ENCODE measurements around the gene VPS4A. TPM values are rescaled to one million over a fixed set of nuclear protein-coding genes. Genes with fewer than 3 reads are reported as not detected.

Gene VPS4A
- 24.5 TPM for total RNA-seq
- long read RNA-seq, full-length matches to known transcripts: 103 of 163 reads
- long read RNA-seq, partial matches to known transcripts: 14 of 163 reads
- long read RNA-seq, other reads (novel, unspliced or antisense): 46 of 163 reads

DNA sequence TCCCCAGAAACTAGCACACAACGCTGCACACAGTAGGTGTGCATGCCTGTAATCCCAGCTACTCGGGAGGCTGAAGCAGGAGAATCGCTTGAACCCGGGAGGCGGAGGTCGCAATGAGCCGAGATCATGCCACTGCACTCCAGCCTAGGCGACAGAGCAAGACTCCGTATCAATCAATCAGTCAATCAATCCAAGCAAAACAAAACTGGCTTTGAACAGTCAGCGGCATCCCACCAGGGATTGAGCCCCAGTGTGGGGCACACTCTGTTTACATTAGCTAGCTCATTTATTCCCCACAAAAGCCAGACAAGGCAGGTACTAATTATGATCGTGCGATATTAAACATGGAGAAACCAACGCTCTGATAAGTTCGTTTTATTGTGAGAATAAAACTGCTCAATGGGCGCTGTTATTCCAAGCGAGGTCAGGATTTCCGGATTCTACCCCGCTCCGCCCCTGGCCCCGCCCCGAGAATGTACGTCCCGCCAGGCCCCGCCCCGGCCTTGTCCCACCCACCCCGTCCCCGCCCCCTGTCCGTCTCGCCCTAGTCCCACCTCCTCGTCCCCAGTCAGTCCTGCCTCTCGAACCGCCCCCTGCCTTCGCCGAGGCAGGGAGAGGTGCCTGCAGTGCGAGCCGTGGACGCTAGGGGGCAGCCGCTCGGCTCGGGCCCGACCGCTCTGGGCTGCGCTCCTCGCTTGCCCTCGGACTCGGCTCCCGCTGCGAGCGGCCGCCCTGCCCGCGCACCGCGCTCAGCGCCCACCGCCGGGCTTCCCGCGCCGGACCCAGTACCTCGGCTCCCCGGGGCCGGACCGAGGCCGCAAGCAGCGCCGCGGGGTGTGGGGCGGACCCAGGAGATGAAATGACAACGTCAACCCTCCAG lies at the start of gene VPS4A:
VPS4A (plus strand) TSS at position 698 of the 880 bp plus-strand sequence; CDS start at position 860, 162 bp downstream.
- ATAC-seq (peak; percentile 98 to 100), DNase-seq (peak; percentile 97)
- intact Hi-C loops (cut with DNase I): no loop called here
- Histone ChIP-seq H3K4me1 (peaks cover 23% of the 10 kb centered on the region), H3K4me3 (peak within 1 kb of the TSS; percentile 87), H3K27ac (peak within 1 kb of the TSS; percentile 93), H3K27me3 (ENCODE audit: low read depth) (no peaks in the 10 kb centered on the region), H3K36me3 (peaks cover 20% of the 10 kb centered on the region), H3K9me3 (no peaks in the 10 kb centered on the region)
- TF ChIP-seq, protein P1, sequence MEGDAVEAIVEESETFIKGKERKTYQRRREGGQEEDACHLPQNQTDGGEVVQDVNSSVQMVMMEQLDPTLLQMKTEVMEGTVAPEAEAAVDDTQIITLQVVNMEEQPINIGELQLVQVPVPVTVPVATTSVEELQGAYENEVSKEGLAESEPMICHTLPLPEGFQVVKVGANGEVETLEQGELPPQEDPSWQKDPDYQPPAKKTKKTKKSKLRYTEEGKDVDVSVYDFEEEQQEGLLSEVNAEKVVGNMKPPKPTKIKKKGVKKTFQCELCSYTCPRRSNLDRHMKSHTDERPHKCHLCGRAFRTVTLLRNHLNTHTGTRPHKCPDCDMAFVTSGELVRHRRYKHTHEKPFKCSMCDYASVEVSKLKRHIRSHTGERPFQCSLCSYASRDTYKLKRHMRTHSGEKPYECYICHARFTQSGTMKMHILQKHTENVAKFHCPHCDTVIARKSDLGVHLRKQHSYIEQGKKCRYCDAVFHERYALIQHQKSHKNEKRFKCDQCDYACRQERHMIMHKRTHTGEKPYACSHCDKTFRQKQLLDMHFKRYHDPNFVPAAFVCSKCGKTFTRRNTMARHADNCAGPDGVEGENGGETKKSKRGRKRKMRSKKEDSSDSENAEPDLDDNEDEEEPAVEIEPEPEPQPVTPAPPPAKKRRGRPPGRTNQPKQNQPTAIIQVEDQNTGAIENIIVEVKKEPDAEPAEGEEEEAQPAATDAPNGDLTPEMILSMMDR (IDR thresholded peaks at IDR 0.05): peak; percentile 89

DNA sequence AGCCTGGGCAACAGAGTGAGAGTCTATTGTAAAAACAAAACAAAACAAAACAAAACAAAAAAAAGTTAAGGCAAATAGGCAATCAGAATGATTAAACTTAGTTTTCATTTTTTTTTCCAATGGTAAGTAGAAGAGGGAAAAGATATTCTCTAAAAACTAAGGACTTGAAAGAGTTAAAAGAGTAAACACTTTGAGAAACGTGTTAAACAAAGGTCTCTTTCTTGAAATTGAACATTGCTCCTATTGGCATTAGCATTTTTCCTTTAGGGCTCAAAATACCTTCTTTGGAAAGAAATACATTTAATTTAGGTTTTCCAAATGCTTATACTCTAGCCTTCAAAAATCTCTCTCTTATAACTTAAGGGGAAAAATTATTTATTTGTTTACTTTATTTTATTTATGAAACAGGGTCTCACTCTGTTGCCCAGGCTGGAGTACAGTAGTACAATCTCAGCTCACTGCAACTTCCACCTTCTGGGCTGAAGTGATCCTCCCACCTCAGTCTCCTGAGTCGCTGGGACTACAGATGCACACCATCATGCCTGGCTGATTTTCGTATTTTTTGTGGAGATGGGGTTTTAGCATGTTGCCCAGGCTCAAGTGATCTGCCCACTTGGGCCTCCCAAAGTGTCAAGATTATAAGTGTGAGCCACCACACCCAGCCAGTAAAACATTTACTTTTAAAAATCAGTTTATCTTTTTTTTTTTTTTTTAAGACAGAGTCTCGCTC lies 44.7 kb upstream of the VPS4A start:
- intact Hi-C loops (cut with DNase I): no loop called here
- DNase-seq: no peak
- H3K9me3 ChIP-seq: no peaks in the 10 kb centered on the region
- no peaks in the 10 kb centered on the region for H3K4me1 ChIP-seq
- TF ChIP-seq, protein P1 (IDR thresholded peaks at IDR 0.05): no peak
- H3K4me3 ChIP-seq: no peak overlapping the region
- no peak for ATAC-seq
- H3K27me3 ChIP-seq (ENCODE audit: low read depth): no peaks in the 10 kb centered on the region
- H3K27ac ChIP-seq: no peak overlapping the region
- H3K36me3 ChIP-seq: peaks cover 22% of the 10 kb centered on the region

- no peak for ATAC-seq
- Histone ChIP-seq H3K27ac (no peak overlapping the region), H3K36me3 (peaks cover 23% of the 10 kb centered on the region), H3K4me1 (no peaks in the 10 kb centered on the region), H3K4me3 (no peak overlapping the region), H3K27me3 (ENCODE audit: low read depth) (no peaks in the 10 kb centered on the region), H3K9me3 (no peaks in the 10 kb centered on the region)
- intact Hi-C loops (cut with DNase I): no loop called here
- TF ChIP-seq, protein P1 (IDR thresholded peaks at IDR 0.05): no peak
- no peak for DNase-seq
Measured at GRCh38 chr16:69267633-69268032, 43.5 kb upstream of the VPS4A start.

DNA sequence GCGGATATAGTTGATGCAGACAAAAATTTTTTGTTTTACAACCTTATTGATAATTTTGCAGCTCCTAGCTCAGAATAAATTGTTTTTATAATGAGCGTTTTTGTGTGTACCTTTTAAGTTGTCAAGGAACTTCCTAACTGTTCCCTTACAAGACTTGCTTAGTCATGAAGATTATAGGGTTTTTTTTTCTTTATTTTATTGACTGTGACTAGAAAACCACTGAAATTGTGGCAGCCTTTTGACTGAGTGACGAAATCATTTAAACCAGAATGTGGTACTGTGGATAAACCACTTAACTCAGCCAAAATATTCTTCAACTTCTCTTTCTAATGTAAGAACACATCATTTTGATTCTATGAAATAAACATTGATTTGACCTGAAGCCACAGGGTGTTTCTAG lies 40.8 kb upstream of the VPS4A start:
- no peak for ATAC-seq
- DNase-seq: no peak
- H3K36me3 ChIP-seq: peaks cover 24% of the 10 kb centered on the region
- H3K4me3 ChIP-seq: no peak overlapping the region
- no peaks in the 10 kb centered on the region for H3K27me3 ChIP-seq (ENCODE audit: low read depth)
- intact Hi-C loops (cut with DNase I): no loop called here
- no peaks in the 10 kb centered on the region for H3K4me1 ChIP-seq
- H3K9me3 ChIP-seq: no peaks in the 10 kb centered on the region
- TF ChIP-seq, protein P1 (IDR thresholded peaks at IDR 0.05): no peak
- H3K27ac ChIP-seq: no peak overlapping the region

DNA sequence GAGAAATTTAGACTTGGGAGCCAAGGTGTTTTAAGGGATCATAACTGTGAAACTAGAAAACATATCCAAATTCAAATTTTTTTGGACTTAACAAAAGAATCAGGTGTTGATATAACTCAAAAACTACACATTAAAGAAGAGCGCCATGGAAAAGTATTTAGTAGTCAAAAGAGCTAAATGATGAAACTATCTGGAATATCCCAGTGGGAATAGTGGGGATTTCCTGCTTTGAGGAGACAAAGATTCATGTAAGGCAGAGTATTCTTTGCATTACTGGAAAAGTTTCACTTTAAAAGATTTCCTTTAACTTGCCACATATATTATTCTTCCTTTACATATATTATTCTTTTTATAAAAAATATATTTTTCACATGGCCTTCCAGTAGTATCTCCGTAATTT lies 40.3 kb upstream of the VPS4A start:
- intact Hi-C loops (cut with DNase I): no loop called here

More for the DNA sequence above, 40.3 kb upstream of the VPS4A start:
- DNase-seq (no peak), ATAC-seq (no peak)
- Histone ChIP-seq H3K4me1 (no peaks in the 10 kb centered on the region), H3K9me3 (no peaks in the 10 kb centered on the region), H3K36me3 (peaks cover 23% of the 10 kb centered on the region), H3K4me3 (no peak overlapping the region), H3K27ac (no peak overlapping the region), H3K27me3 (ENCODE audit: low read depth) (no peaks in the 10 kb centered on the region)
- TF ChIP-seq, protein P1 (IDR thresholded peaks at IDR 0.05): no peak
